GM21367 (cell line): ENCODE results near the gene ARL14.
A peak's percentile ranks its signal among the peaks of the same experiment; 100 is the strongest.

Source experiments
- ATAC-seq: cut with Tn5 transposase; IDR thresholded peaks from one replicate; pipeline ENCODE4 v1.9.1; 2021; ENCODE audit not compliant: unreplicated experiment

Gene ARL14

DNA sequence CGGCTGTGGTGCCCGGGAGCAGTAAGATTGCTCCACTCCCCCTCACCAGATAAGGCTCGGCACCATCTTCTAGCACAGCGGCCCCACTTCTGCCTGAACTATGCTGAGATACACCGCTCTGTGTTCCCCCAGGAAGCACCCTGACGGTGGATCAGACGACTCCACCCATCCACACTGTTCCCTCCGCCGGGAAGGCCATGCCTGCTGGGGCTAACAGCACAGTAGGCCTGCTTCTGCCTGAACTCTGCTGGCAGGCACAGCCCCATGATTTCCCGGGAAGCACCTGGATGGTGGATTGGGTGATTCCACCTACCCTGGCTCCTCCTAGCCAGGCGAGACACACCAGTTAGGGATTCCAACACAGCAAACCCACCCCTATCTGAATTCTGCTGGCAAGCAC is 42.8 kb downstream of the ARL14 start:
- no peak for ATAC-seq

DNA sequence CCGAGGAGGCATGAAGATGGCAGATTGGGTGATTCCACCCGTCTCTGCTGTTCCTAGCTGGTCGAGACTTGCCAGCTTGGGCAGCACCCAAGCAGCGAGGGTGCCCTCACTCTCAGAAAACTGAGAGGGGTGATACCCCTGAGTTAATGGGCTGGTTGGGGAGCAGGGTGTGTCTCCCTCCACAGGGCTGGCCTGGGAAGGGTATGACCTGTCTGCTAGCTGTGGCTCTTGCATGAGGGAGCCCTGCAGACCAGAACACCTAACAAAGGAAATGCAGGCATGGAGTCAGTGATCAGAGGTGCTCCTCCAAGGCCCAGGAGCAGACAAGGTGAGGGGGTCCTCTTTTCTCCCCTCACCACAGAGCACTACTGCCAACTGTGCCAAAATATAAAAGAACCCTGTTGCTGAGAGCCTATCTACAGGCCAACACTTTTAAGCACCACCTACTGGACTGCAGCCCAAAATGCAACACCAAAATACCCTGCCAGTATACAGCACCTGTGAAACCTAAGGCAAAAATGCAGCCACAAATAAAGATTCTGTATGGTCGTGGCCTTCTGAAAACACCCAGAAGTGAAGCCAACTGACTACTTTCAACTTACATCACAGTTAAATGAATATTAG is 43.3 kb downstream of the ARL14 start:
- peak; percentile 83 for ATAC-seq

DNA sequence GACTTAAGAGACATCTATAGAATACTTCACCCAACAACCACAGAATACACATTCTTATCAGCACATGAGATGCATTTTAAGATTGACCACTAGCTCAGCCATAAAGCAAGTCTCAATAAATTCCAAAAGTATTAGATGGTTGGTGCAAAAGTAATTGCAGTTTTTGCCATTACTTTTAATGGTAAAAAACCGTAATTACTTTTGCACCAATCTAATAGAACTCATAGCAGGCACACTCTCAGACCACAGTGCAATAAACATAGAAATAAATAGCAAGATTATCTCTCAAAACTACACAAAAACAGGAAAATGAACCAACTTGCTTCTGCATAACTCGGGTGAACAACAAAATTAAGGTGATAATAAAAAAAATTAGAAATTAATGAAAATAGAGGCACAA is 45.4 kb downstream of the ARL14 start:
- ATAC-seq = no peak

- no peak for ATAC-seq
These were observed 48.4 kb downstream of the ARL14 start for GRCh38 chr3:160725338-160725737.
